GM18867 (cell line): ENCODE data around the gene SPATA20.

Experiments
- ATAC-seq: cut with Tn5 transposase; IDR thresholded peaks from one replicate; pipeline ENCODE4 v1.9.1; 2021; ENCODE audit warnings: mild to moderate bottlenecking, moderate library complexity; ENCODE audit not compliant: unreplicated experiment

SPATA20 gene

GRCh38 chr17:50538549-50539410 is 8.2 kb upstream of the SPATA20 start:
- no peak for ATAC-seq

DNA sequence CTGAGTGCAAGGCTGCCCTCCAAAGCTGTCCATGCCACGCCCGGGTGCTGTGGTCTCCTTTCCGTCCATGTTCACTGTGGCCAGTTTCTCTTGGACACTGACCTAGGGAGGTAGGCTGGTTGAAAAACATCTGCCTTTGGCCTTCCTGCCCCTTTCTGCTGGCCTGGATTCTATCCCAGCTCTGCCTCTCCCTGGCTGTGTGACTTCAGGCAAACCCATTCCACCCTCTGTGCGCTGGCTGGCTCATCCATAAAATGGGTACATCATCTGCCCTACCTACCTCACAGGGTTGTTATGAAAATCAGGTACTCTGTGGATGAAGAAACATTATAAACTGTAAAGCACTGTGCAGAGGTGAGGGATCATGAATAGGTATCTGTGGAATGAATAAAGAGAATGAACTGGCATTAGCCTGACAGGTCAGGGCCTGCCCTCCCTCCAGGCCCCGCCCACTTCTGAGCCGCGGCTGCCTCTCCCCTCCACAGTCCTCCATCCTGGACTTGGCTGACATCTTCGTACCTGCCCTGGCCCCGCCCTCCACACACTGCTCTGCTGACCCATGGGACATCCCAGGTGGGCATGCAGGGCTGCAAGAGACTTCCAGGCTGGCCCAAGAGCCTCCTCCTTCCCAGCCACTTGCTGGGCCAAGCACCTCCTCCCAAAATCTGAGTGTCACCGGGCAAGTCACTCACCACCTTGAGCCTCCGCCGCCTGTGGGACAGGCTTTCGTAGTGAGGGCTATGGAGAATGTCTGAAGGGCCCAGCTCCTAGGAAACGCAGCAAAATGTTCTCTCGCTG is 7.0 kb upstream of the SPATA20 start:
- ATAC-seq, result no peak

- no peak for ATAC-seq
These were observed 6.2 kb upstream of the SPATA20 start for GRCh38 chr17:50540560-50541401.

DNA sequence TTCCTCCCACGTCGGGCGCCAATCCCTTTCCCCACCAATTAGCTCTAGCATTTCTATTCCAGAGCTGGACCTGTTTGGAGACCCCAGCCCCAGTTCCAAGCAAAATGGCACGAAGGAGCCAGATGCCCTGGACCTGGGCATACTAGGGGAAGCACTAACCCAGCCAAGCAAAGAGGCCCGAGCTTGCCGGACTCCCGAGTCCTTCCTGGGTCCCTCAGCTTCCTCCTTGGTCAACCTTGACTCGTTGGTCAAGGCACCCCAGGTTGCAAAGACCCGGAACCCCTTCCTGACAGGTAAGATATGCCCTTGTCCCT is 5.6 kb upstream of the SPATA20 start:
- no peak for ATAC-seq

DNA sequence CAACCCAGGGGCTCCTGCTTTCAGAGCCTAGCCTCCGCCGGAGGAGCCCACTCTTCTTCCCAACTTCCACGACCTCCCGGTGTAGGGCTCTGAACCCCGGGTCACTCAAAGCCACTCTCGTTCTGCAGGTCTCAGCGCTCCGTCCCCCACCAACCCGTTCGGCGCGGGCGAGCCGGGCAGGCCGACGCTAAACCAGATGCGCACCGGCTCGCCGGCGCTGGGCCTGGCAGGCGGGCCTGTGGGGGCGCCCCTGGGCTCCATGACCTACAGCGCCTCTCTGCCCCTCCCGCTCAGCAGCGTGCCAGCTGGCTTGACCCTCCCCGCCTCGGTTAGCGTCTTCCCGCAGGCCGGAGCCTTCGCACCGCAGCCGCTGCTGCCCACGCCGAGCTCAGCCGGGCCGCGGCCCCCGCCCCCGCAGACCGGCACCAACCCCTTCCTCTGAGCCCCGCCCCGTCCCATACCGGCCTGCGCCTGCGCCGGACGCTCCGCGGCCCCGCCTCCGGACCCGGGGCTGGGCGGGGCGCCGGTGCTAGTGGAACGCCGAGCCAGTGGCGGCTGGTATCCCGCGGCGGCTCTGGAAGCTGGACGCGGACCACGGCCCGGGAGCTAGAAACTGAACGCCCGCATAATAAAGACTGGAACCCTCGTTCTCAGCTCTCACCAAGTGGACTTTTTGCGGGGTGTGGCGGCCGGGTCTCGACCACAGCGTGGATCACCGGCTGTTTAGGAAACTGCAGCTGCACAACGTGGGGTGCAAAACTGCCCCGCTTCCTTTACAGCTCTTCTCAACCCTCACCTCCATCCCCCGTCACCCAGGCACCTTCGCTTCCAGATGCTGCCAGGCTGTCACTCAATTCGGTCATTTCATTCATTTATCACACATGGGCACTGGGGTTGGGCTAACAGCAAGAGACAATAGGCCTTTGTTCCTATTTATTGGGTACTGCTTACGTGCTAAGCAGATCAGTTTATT is 5.0 kb upstream of the SPATA20 start:
- peak; percentile 77 for ATAC-seq

DNA sequence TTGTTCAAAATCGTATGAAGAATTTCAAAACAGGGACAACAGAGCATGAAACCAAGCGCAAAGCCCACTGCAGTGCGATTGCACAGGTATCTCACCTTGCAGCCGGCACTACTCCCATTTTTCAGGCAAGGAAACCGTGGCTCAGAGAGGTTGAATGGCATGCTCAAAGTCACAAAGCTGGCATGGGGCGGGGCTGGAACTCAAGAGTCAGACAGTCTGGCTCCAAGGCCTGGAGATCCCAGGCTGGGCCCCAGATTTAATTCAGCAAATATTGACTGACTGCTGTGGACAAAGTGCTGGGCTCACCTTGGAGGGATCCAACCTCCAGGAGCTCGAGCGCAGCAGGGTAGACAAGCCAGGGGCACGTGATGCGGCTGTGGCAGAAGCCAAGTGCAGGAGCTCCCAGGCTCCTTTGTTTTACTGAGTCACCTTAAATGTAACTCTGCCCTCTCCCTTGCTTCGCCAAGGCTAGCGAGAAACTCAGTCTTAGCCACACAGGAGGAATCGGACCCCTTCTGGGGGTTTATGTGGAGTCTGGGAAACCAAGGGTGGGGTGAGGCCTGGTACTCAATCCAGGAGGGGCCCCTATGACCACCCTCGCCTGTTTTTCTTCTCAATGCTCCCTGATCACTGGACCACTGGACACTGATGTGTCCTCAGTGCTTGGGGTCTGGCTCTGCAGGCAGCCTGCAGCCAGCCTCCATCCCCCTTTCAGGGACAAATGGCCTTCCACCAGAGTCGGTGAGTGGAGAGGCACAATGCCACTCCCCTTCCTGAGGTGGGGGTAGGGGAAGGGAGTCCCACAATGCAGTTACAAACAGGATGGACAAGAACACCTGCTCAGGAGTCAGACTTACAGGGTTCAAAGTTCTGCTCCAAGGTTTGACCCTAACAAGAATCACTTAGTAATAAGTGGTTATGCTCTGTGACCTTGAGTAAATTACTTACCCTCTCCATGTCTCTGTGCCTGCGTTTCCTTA is 3.9 kb upstream of the SPATA20 start:
- ATAC-seq, result no peak

DNA sequence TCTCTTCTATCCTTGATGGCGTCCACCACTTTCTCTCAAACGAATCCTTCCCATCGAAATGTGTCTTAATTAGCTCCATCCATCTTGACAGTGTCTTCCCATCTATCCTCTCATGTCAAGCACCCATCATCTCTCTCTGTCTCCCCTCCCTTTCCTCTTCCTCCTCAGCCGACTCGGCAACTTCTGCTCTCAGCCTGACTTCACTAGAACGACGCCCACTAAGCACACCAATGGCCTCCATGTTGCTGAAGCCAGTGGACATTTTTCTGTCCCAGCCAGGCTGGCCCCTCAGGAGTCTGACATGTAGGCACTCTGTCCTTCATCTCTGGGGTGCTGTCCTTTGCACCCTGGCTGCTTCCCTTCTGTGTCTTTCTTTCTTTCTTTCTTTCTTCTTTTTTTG is 2.5 kb upstream of the SPATA20 start:
- ATAC-seq, result no peak

DNA sequence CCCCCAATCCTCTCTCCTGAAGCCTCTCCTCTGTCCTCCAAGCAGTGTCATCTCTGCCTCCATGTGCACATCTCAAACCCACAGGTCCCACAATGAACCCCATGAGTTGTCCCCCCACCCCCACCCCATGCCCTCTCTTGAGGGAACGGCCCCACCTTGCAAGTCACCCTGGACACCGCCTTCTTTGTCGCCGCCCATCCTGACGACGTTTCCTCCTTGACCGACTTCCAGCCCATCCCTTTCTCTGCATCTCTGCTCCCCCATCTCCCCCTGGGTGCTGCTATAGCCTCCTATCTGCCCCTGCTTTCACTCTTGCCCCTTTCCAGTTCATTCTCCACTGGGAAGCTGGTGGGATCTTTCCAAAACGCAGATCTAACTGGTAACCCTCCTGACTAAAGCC is 1.7 kb upstream of the SPATA20 start:
- ATAC-seq, result no peak

- no peak for ATAC-seq
These were observed 306 bp upstream of the SPATA20 start for GRCh38 chr17:50546701-50547034.

DNA sequence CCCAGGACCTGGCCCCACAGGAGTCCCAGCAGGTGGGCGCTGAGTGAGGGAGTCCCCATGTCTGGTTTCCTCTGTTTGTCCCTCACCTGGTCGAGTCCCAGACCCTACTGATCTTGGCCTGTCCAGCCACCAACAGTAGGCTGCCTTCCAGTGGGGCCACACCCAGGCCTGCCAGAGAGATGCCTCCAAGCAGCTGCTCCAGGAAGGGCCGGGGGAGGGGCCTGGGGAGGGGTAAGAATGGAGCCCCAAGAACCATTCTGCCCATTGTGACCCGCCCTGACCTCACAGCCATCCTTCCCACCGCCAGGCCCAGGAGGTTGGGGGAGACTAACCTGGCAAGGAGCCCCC is 736 bp downstream of the SPATA20 start:
- ATAC-seq, result no peak

DNA sequence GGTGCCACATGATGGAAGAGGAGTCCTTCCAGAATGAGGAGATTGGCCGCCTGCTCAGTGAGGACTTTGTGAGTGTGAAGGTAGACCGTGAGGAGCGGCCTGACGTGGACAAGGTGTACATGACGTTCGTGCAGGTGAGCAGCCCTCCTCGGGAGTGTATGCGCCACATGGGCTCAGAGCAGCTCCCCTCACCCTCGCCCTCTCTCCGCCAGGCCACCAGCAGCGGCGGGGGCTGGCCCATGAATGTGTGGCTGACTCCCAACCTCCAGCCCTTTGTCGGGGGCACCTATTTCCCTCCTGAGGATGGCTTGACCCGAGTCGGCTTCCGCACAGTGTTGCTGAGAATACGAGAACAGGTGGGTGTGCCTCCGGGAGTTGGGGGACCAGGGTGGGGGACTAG is 1.9 kb downstream of the SPATA20 start:
- no peak for ATAC-seq

DNA sequence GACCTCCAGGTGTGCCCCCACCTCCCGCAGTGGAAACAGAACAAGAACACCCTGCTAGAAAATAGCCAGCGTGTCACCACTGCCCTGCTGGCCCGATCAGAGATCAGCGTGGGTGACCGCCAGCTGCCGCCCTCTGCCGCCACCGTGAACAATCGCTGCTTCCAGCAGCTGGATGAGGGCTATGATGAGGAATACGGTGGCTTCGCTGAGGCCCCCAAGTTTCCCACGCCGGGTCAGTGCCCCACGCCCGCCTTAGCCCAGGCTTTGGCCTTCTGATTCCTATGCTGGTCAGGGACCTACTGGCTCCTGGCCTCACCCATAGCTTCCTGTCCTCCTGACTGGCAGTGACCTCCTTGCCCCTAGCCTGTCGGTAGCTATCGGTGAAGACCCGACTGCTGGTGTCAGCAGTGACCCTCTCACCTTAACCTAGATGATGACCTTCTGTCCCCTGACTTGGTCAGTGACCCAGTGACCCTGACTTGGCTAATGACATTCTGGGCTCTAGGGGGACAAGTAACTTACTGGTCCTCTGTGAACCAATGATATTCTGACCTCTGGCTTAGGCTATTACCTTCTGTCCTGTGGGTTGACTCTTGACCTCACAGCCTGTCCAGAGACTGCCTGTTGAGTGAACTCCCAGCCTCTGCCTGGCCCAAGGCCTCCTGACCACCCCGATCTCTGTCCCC is 2.4 kb downstream of the SPATA20 start:
- ATAC-seq, result no peak

DNA sequence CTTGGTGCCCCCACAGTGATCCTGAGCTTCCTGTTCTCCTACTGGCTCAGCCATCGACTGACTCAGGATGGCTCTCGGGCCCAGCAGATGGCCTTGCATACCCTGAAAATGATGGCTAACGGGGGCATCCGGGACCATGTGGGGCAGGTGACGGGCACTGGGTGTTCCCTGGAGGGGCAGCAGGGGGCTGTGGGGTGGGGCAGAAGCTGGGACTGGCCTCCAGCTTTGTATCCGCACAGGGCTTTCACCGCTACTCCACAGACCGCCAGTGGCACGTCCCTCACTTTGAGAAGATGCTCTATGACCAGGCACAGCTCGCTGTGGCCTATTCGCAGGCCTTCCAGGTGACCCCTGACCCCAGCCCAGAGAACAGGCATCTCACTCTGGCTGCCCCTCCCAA is 3.0 kb downstream of the SPATA20 start:
- no peak for ATAC-seq

DNA sequence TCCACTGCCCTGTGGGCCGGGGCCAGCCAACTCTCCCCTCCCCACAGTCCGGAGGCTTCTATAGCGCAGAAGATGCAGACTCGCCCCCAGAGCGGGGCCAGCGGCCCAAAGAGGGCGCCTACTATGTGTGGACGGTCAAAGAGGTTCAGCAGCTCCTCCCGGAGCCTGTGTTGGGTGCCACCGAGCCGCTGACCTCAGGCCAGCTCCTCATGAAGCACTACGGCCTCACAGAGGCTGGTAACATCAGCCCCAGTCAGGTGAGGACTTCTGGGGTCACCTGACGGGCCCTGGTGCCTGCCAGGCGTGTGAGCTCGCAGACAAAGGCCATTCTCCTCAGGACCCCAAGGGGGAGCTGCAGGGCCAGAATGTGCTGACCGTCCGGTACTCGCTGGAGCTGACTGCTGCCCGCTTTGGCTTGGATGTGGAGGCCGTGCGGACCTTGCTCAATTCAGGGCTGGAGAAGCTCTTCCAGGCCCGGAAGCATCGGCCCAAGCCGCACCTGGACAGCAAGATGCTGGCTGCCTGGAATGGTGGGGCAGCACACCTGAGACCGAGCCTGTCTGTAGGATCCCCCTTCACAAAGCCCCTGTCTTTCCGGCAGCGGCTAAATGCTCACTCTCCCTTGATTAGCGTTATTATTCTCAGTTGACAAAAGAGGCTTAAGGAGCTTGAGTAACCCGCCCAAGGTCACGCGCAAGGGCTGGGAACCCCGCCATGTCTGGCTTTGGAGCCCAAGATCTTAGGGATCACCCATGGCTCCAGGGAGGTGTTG is 3.9 kb downstream of the SPATA20 start:
- ATAC-seq, result no peak

DNA sequence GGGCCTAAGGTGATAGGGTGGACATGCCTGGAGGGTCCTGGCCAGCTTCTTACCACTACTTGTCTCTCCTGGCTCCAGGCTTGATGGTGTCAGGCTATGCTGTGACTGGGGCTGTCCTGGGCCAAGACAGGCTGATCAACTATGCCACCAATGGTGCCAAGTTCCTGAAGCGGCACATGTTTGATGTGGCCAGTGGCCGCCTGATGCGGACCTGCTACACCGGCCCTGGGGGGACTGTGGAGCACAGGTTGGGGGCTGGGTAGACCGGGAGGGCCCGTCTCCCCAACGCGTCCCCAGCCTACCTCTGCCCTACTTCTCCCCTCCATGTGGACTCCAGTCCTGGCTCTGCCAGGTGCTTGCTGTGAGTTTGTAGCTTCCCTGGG is 4.5 kb downstream of the SPATA20 start:
- no peak for ATAC-seq

DNA sequence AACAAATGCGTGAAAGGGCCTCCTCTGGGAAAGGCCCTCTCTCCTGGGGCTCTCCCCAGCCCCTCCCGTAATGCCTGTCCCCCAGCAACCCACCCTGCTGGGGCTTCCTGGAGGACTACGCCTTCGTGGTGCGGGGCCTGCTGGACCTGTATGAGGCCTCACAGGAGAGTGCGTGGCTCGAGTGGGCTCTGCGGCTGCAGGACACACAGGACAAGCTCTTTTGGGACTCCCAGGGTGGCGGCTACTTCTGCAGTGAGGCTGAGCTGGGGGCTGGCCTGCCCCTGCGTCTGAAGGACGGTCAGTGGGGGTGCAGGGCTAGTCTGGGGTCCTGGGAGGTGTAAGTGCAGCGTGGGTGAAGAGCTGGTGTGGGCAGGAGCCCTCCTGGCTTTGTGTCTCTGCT is 4.9 kb downstream of the SPATA20 start:
- ATAC-seq, result no peak

DNA sequence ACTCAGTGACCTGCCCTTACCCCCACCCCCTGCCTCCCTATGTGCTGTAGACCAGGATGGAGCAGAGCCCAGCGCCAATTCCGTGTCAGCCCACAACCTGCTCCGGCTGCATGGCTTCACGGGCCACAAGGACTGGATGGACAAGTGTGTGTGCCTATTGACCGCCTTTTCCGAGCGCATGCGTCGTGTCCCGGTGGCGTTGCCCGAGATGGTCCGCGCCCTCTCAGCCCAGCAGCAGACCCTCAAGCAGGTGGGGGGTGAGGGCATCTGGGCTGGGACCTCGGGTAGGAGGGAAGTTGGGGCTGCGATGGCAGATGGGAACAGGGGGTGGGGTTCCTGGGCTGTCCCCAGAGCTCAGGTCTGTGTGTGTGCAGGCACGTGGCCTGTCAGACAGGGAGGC is 7.2 kb downstream of the SPATA20 start:
- ATAC-seq, result no peak

- ATAC-seq, result no peak
These were observed 9.8 kb downstream of the SPATA20 start for GRCh38 chr17:50556803-50557202.
